Activated gamma-delta T cell treated with anti-CD3 and anti-CD28 coated beads, Interleukin-2, amount 50 U/mL, for 16 hours (primary cell): Measurements from ENCODE around the gene SLC18B1.

Experiments
- DNase-seq: peaks from one replicate; pipeline ENCODE4 v3.0.0-alpha.2; 2020; ENCODE audit warnings: low read depth

Gene SLC18B1

GRCh38 chr6:132741281-132741680, 57.2 kb downstream of the SLC18B1 start:
- DNase-seq = no peak

- no peak for DNase-seq
Observed at GRCh38 chr6:132736239-132736638, 62.2 kb downstream of the SLC18B1 start.

DNA sequence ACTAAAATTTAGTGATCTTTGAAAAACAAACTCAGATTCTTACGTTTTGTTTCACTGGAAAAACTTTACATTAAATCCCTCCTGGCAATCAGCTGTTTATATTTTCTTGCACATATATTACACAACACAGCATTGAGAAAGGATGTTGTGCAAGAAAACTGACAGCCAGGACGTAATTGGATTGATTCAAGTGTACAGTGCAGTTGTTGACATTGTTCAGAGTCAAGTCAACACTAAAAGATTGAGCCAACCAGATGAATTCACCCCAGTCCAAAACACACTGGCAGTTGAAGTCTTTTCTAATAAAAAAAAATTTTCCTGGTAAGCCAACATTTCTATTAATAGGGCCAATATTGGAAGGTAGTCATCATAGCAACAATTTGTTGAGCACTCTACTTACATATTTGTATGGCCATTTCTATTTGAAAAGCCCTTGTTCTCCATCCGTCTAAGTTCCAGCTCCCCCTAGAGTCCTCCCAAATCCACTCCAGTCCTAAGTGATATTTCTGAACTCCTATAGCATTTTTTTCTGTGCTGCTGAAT, 63.7 kb downstream of the SLC18B1 start:
- DNase-seq = no peak

DNA sequence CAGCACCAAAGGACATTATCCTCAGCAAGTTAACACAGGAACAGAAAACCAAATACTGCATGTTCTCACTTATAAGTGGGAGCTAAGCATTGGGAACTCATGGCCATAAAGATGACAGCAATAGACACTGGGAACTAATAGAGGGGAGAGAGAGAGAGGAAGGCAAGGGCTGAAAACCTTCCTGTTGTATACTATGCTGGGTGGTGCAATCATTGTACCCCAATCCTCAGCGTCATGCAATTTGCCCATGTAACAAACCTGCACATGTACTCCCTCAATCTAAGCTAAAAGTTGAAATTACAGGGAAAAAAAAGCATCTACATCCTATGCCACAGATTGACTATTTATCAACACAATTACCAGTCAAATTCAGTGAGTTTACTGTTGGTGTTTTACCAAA, 64.6 kb downstream of the SLC18B1 start:
- no peak for DNase-seq

DNA sequence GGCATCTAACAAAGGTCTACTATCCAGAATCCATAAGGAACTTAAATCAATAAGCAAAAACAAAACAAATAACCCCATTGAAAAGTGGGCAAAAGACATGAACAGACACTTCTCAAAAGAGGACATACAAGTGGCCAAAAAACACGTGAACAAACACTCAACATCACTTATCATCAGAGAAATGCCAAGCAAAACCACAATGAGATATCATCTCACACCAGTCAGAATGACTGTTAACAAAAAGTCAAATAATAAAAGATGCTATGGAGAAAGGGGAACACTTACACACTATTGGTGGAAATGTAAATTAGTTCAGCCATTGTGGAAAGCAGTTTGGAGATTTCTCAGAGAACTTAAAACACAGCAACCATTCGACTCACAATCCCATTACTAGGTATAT, 65.2 kb downstream of the SLC18B1 start:
- DNase-seq = no peak

GRCh38 chr6:132731086-132731485, 67.4 kb downstream of the SLC18B1 start:
- DNase-seq = no peak

DNA sequence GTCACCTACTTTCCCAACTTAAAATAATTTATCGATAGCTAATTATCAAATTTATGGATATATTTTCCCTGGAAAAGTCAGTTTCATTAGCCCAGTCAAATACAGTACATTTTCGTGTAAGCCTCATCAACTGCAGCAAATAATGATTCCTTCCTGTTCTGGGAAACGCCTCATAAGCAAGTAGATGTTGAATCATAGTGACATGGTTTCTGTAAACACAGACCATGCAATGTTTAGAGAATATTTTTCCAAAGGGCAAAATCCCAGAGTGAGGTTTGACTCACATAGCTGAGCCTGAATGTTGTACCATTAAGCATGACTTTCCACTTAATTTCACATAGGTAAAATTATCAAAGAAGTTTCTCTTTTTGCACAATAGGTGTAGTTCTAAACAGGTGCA, 67.9 kb downstream of the SLC18B1 start:
- no peak for DNase-seq

DNA sequence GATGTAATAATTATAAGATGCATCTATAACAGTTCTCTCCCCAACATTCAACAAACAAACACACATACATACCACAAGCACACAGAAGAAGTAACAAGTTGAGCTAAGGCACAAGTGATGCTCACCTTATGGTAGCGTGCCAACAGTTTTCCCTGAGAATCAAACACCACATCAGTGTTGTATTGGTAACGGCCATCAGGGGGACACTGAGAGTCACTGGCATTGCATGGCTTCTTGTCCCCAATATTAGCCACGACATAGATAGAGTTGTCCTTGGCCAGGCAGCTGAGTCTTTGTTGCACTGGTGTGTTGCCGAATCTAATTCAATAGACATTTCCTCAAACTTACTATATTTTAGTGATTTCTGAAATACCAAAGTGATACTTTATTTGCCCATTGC, 69.8 kb downstream of the SLC18B1 start:
- no peak for DNase-seq

- no peak for DNase-seq
Observed at GRCh38 chr6:132726608-132726975, 71.8 kb downstream of the SLC18B1 start.

GRCh38 chr6:132725947-132726607, 72.4 kb downstream of the SLC18B1 start:
- no peak for DNase-seq

DNA sequence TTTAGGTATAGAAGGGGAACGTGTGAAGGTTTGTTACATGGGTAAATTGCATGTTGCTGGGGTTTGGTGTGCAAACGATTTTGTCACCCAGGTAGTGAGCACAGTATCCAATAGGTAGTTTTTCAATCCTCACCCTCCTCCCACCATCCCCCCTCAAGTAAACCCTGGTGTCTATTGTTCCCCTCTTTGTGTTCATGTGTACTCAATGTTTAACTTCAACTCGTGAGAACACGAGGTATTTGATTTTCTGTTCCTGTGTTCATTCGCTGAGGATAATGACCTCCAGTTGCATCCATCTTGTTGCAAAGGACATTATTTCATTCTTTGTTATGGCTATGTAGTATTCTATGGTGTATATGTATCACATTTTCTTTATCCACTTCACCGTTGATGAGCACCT, 73.0 kb downstream of the SLC18B1 start:
- DNase-seq = no peak

DNA sequence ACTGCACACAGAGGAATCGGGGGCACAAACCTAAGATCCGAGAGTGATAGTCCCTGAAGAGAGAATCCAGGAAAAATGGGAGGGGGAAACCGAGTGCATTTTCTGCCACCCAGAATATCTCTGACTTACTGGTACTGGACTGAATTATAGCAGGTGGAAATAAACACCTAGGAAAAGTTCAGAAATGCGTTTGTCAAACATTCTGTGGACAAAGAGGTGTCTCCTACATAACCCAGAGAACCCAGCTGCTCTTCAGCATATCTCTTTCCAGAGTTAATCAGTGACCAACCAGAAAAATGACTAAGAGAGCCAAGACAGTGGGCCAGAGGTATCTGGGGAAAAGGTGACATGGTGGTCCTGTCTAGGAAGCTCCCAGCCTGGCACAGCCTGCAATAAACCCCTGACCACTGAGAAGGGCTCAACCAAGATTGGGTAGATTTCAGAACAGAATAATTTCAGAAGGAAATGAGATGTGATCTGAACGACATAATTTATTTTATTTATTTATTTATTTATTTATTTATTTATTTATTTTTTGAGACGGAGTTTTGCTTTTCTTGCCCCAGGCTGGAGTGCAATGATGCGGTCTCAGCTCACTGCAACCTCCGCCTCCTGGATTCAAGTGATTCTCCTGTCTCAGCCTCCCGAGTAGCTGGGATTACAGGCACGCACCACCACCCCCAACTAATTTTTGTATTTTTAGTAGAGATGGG, 78.5 kb downstream of the SLC18B1 start:
- DNase-seq = no peak
